Uterus (tissue), 4 donors: ENCODE results near the gene GRK2. TPM values are rescaled to one million over a fixed set of nuclear protein-coding genes. Genes with fewer than 3 reads are reported as not detected.

Source experiments
- DNase-seq, 2 donors: peaks; one replicate each; pipeline ENCODE4 v3.0.0-alpha.2; 2019 to 2020
- H3K27ac ChIP-seq, 2 donors: fragments of 200-600 bp; sonication (generic); 1 replicate in 1 of 2; 2 replicates in 1 of 2; pipeline ENCODE4 v1.5.1; 2016 to 2018
- H3K27me3 ChIP-seq, 2 donors: fragments of 200-600 bp; sonication (generic); one replicate each; pipeline ENCODE4 v1.5.1; 2018 to 2019; ENCODE audit warnings: control low read depth in 1 of 2
- H3K36me3 ChIP-seq, 2 donors: fragments of 200-600 bp; sonication (generic); one replicate each; pipeline ENCODE4 v1.5.1; 2019; ENCODE audit warnings: control low read depth in 1 of 2
- H3K4me1 ChIP-seq, 2 donors: fragments of 200-600 bp; sonication (generic); one replicate each; pipeline ENCODE4 v1.5.1; 2018 to 2019; ENCODE audit warnings: control low read depth in 1 of 2
- H3K4me3 ChIP-seq, 2 donors: fragments of 200-600 bp; sonication (generic); 1 replicate in 1 of 2; 2 replicates in 1 of 2; pipeline ENCODE4 v1.5.1; 2018 to 2019; ENCODE audit warnings: mild to moderate bottlenecking in 1 of 2
- H3K9me3 ChIP-seq, 2 donors: fragments of 200-600 bp; sonication (generic); one replicate each; pipeline ENCODE4 v1.5.1; 2019; ENCODE audit warnings: control low read depth in 1 of 2
- CTCF ChIP-seq, 4 experiments: fragments of 200-600 bp in 2 of 4; fragments of 450-650 bp in 2 of 4; sonication (generic) in 2 of 4; IDR thresholded peaks; one replicate each; pipeline ENCODE4 v1.5.1; 2016 to 2019; ENCODE audit warnings: antibody characterized with exemption in 4 of 4, mild to moderate bottlenecking in 2 of 4, moderate library complexity in 1 of 4
- POLR2A ChIP-seq, 2 donors: fragments of 450-650 bp; IDR thresholded peaks; one replicate each; pipeline ENCODE4 v1.6.1; 2016; ENCODE audit warnings: antibody characterized with exemption in 2 of 2, mild to moderate bottlenecking in 1 of 2, moderate library complexity in 1 of 2
- intact Hi-C: fragments of 100-400 bp; cut with DNase I; formaldehyde crosslinking; loops from one replicate; pipeline ENCODE4 v1.15.1; 2023; ENCODE audit warnings: low total_unique reads
- total RNA-seq, 4 donors: library from RNA; depleted of rRNA in 3 of 4; stranded (reverse); fragments of >200 nt in 3 of 4; gene quantifications; one replicate each; pipeline versions ENCODE4 v1.1.0 to v1.2.4, GENCODE V29; 2014 to 2023
- donor health status: DM: yes; HTN: yes; CAD: no.

GRK2 gene
- total RNA-seq, 4 donors from 2014 or later: 25.0 to 93.8 (median 64.2) TPM

GRCh38 chr11:67300256-67300755 lies 34.0 kb downstream of the GRK2 start:
- Histone ChIP-seq H3K27me3 (no peaks in the 10 kb centered on the region), H3K27ac (no peak overlapping the region), H3K4me1 (no peaks in the 10 kb centered on the region), H3K4me3 (no peak overlapping the region), H3K9me3 (no peaks in the 10 kb centered on the region), H3K36me3 (no peaks in the 10 kb centered on the region)
- intact Hi-C loops: loop anchor here (5.0 kb wide), 1 partner anchor 38 kb away; no protein-coding TSS in a partner anchor
- TF ChIP-seq POLR2A (IDR thresholded peaks at IDR 0.05): no peak
- DNase-seq: no peak

GRCh38 chr11:67300756-67301312 lies 34.6 kb downstream of the GRK2 start:
- no peaks in the 10 kb centered on the region for H3K4me1 ChIP-seq
- no peak for DNase-seq
- H3K9me3 ChIP-seq: no peaks in the 10 kb centered on the region
- no peaks in the 10 kb centered on the region for H3K36me3 ChIP-seq
- no peak overlapping the region for H3K4me3 ChIP-seq
- H3K27me3 ChIP-seq: no peaks in the 10 kb centered on the region
- intact Hi-C loops: loop anchor here (5.0 kb wide), 1 partner anchor 39 kb away; no protein-coding TSS in a partner anchor
- TF ChIP-seq CTCF (IDR thresholded peaks at IDR 0.05) (no peak), POLR2A (IDR thresholded peaks at IDR 0.05) (no peak)
- H3K27ac ChIP-seq: no peak overlapping the region

GRCh38 chr11:67301313-67301921 lies 35.1 kb downstream of the GRK2 start:
- Histone ChIP-seq H3K27ac (no peak overlapping the region), H3K27me3 (no peaks in the 10 kb centered on the region), H3K4me1 (no peaks in the 10 kb centered on the region), H3K4me3 (no peak overlapping the region), H3K9me3 (no peaks in the 10 kb centered on the region), H3K36me3 (no peaks in the 10 kb centered on the region)
- DNase-seq: no peak
- TF ChIP-seq POLR2A (IDR thresholded peaks at IDR 0.05) (no peak), CTCF (IDR thresholded peaks at IDR 0.05) (no peak)
- intact Hi-C loops: loop anchor here (5.0 kb wide), 1 partner anchor 39 kb away; no protein-coding TSS in a partner anchor

- Histone ChIP-seq H3K27ac (no peak overlapping the region), H3K27me3 (no peaks in the 10 kb centered on the region), H3K4me3 (no peak overlapping the region), H3K9me3 (no peaks in the 10 kb centered on the region), H3K4me1 (no peaks in the 10 kb centered on the region), H3K36me3 (no peaks in the 10 kb centered on the region)
- intact Hi-C loops: loop anchor here (5.0 kb wide), 1 partner anchor 40 kb away; no protein-coding TSS in a partner anchor
- DNase-seq: peak in 1 of 2 donors; percentile 32
- TF ChIP-seq CTCF (IDR thresholded peaks at IDR 0.05): no peak
- peak in 1 of 2 donors; percentile 23 for TF ChIP-seq POLR2A (IDR thresholded peaks at IDR 0.05)
Measured at GRCh38 chr11:67301951-67302516, 35.8 kb downstream of the GRK2 start.

GRCh38 chr11:67302571-67303131 lies 36.4 kb downstream of the GRK2 start:
- Histone ChIP-seq H3K27ac (peak overlapping the region; percentile 71 to 84), H3K27me3 (no peaks in the 10 kb centered on the region), H3K4me1 (no peaks in the 10 kb centered on the region), H3K4me3 (peak overlapping the region; percentile 64 to 75), H3K9me3 (no peaks in the 10 kb centered on the region), H3K36me3 (no peaks in the 10 kb centered on the region)
- peak in 1 of 2 donors; percentile 30 for DNase-seq
- intact Hi-C loops: loop anchor here (5.0 kb wide), 1 partner anchor 40 kb away; no protein-coding TSS in a partner anchor
- TF ChIP-seq POLR2A (IDR thresholded peaks at IDR 0.05) (no peak), CTCF (IDR thresholded peaks at IDR 0.05) (no peak)
